ENCODE results near the gene GPR39.

Gene GPR39

DNA sequence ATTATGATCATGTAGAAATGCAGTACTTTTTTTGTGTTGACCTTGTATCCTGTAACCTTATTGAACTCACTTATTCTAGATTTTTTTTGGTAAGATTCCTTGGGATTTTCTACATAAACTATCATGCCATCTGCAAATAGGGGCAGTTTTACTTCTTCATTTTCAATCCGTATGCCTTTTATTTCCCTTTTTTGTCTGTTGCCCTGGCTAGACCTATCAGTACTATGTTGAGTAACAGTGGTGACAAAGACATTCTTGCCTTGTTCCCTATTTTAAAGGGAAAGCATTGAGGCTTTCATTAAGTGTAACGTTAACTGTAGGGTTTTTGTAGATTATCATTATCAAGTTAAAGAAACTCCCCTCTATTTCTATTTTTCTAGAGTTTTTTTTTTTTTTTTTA is 161.1 kb downstream of the GPR39 start:
- DNase-seq = no peak

DNA sequence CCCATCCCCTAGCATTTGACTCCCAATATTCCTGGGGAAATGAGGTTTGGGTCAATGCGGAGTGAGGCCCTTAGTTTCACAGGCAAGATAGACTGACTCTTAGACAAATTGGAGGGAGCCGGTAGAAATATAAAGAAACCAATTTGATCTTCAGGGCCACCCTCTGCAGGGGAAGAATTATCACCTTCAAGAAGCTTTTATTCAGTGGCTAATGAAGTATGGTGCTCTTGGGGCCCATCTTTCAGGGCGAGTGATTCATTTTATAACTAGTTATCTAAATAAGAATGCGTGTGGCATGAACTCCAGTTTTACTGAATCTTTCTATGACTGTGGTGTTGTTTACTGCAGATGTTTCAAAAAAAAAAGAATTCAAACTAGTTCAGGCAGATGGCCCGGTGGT is 165.0 kb downstream of the GPR39 start:
- DNase-seq = no peak

DNA sequence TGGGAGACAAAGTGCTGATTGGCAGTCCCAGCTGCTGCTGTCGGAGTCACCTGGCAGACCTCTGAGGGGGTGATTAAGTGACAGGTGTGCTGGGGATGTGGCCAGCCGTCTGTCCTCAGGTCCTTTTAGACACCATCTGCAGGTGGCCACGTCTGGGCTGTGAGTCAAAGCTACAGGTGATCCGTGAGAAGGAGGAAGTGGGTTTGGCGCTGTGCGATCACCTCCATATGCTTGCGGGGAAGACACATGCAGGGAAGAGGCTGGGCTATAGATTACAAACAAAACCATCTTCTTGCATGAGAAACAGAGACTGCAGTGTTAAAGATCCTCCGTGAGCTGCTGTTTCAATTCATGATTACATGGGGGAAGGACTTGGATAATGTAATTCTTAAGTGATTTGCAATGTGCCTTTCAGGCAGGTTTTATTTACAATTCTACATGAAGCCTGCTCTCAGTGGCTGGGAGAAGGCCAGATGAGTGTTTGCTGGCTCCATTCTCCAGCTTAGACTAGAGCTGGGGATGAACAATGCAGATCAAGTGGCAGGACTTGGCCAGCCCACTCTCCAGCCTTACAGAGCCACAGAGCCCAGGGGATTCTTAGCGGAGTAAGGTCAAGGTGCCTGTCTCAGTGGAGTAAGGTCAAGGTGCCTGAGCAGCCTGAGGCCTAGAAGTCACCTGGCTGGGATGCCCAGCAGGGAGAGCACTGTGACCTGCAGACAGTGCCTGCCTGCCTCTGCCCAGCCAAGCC is 165.6 kb downstream of the GPR39 start:
- peak; percentile 96 for DNase-seq

DNA sequence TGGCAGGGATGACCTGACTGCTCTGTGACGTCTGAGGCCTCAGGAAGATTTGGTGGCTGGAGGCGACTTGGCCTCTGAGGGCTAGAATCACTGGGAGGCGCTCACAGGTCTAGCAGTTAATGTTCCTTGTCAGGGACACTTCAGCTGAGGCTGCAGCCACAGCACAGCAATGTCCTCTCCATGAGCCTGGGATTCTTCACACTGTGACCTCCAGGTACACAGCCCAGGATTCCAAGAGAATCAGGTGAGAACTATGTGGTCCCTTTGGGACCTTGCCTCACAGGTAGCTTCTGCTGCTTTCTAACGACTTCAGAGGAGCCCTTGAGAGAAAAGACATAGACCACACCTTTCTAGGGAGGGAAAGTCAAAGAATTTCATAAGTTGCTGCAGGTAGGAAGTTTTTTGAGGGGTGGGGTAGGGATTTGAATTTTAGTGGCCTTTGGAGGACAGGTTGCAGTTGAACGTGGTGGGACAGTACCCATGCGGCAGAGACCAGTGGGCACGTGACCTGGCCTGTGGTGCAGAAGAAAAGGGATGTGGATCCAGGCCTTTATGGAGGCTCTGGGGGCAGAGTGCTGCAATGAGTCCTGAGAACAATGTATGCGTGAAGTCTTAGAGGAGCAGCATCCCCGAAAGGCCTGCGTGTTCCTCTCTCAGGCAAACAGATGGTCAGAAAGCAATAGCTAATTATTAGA is 167.2 kb downstream of the GPR39 start:
- DNase-seq = no peak

DNA sequence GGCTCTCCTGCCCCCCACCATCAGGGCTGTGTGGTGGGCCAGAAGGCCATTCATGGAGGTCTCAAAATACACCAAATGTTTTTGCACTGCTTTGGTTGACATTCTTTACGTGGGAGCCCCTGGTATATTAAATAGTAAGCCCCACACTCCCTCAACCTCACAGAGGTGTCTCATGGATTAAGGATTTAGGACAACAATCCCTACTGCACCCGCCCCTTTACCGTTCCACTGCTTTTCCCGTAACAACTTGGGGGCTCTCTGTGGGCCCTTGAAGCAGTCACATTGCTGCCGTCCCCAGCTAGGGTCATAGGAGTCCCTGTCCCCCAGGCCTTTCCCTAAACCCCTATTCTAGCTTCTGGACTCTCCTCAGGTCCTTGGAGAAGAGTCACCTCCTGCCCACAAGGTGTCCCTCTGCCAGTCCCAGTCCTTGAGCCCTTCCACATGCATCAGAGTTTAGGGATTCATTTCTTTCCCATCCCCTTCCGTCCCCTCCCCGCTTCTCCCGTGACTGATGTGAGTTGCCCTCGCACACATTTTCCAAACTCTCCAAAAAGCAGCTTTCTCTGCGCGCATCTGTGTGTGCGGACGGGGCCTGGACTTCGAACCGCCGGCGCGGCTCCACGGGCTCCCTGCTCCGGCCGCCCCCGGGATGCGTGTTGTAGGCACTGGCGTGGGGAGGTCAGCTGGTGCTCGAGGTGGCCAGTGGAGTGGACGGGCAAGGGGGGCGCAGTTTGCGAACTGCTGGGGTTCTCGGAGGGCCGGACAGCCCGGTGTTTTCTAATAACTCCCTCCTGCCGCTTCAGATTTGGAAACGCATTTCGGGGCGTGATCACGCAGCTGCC is 168.6 kb downstream of the GPR39 start:
- no peak for DNase-seq

DNA sequence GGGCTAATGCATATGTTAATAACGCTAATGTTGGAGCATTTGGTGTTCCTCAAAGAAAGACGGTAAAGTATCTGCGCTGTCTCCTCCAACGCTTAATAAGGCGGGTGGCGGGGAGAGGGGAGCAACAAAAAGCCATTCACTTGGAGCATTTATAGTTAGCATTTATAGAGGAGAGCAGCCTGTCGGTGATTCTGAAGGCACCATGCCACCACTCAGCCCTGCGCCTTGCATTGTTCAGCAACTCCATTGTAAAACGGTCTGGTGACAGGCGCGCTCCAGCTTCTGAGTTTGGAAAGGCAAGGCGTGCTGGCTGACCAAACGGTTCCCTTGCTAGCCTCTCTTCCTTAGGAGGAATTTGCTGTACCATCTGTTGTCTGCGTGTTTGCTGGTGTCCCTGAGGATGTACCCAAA is 169.5 kb downstream of the GPR39 start:
- no peak for DNase-seq

DNA sequence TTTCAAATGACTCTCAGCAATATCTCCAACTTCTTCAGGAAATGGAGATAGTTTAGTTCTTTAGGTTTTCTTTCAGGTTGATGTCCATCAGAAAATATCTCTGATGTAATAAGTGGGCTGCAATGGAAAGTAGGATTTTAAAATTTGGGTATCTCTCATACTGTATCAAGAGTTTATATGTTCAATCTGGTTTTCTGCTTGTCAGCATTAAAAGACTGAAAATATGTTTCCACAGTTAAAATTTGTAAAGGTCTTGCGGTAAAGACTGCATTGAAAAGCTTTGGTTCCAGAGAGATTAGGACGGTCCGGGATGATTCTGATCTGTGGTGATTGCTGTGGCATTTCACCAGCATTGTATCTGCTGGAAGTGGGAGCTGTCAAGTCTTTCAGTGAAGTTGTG is 170.2 kb downstream of the GPR39 start:
- no peak for DNase-seq

DNA sequence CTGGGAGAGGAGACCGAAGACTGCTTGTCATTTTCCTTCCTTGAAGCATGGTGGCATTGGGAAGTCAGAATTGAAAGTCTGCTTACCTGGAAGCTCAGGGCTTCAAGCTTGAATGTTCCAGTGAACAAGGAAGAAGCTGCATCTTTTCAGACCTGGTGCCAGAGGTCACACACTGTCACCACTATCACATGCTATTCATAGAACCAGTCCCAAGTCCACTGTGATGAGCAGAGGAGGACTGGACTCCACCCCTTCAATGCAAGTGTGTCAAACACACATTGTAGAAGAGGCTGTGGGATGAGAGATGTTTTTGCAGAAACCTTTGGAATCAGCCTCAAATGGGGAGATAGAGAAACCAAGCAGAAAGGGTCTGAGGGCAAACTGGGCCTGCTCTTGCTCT is 172.0 kb downstream of the GPR39 start:
- no peak for DNase-seq

DNA sequence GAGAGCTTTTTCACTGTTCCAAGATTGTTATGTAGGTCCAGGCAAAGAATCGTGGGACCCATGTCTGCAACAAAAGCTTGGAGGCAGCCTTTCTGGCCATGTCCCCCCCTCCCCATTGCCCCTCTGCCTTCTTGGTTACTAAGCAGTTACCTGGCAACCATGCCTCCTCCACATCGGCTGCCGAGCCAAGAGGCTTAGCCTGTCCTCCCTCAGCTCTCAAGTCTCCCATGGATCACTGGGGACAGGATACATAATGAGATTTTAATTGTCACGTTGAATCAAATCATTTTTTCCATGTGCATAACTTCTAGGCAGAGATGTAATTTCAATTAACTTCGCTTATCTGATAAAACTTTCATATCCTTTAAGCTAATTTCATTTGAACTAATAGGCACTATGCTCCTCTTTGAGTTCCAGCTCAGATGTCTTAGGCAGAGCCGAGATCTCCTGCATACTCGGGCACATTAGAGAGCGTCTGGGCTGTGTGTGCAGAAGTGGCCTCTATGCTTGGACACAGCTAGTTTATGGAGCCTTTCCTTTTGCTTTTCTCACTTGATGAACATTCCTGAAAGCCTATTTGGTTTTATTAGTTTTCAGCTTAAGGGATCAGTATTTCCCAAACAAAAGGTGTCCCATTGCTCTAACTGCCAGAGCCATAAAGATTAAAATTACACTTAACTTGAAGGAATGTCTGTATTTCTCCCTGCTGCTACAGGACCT is 172.7 kb downstream of the GPR39 start:
- no peak for DNase-seq

DNA sequence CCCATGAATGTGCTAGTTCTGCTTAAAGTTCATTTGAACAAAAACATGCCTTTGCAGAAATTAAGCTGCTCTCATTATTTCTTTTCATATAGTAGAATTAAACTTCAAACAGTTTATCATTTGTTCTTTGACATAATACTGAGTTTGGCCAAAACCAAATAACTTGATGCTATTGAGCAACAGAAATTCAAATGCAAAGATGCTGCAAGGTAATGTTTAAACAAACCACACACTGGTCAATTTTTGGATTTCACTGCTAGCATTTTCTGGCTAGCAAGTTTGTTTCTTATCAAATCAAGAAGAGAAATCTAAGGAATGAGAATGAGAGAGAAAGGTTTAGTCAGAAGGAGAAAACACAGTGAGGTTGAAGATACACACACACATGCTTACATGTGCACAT is 173.4 kb downstream of the GPR39 start:
- no peak for DNase-seq

DNA sequence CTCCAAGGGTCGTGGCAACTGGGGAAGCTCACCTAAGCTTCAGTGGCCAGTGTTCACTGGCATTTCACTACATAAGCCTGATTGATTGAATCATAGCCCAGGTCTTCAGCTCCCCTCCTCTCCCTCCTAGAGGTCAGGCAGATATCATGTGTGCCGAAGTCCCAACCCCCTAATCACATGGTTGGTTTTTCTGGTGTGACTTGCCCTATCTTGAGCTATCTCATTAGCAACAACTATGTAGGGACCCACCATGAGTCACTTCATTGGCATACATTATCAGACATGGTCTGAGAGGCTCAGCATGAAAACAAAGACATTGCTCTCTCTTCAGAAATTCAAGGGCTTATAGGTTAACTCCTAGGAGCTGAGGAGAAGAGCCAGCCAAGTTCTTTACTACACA is 176.6 kb downstream of the GPR39 start:
- DNase-seq = no peak

DNA sequence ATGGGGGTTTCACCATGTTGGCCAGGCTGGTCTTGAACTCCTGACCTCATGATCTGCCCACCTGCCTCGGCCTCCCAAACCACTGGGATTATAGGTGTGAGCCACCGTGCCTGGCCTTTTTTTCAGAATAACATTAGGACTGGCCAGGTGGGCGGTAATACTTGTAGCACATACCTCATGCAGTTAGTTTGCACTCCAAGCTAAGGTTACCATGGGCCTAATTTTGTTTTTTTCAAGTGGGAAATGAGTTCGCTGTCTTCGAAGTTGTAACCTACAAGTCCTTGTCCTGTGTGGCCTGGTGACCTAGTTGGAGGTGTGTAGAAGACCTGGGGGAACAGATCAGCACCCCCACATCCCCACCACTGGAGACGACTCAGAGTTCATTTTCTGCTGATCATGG is 178.6 kb downstream of the GPR39 start:
- no peak for DNase-seq

DNA sequence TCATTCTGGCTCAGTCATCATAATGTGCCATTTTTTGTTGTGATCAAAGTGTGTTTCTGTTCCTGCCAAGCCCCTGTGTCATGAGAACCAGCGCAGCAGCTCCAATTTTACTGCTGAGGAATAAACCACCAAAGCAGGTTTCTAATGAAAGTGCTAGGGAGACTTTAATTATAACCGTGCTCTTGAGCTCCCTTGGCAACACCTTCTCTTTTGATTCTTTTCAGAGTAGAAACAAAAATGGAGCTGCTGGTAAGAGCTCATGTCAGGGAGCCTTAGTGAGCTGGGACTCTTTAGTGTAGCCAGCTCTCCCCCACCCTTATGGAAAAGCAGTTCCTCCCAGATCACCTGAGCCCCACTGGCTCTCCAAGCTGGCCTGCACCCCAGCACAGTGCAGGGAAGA is 179.1 kb downstream of the GPR39 start:
- DNase-seq = no peak

DNA sequence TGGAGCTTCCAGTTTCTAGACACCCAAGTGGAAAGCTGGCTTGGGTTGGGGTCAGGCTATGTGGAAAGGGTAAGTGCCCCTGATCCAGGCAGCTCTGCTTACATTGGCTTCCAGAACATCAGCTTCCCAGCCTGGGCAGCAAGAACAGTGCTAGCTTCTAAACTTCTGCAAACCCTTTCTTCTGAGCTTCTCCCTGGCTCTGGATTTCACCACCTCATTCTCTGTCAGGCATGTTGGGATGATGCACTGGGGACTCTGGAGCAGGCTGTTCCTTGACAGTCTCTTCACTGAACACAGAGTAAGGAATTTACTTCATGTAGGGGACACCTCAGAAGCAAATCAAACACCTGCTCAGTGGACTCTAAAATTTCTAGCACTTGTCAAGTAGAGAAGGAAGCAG is 180.6 kb downstream of the GPR39 start:
- DNase-seq = no peak

DNA sequence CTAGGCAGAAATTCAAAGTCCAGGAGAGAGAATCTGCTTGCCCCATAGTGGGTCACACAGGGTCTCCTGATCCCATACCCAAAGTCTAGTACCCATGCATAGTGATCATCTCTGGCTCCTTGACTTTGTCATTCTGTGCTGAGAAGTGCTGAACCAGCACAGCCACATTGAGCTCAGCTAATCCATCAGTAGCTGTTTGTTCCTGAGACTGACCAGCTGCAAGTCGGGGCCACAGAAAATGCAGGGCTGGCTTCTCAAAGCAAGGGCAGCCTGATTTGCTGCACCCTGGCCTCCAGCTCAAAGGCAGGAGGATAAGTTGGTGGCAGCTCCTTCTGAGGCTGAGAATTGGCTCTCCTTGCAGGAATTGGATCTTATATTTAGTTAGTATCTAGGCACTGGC is 181.2 kb downstream of the GPR39 start:
- DNase-seq = no peak

DNA sequence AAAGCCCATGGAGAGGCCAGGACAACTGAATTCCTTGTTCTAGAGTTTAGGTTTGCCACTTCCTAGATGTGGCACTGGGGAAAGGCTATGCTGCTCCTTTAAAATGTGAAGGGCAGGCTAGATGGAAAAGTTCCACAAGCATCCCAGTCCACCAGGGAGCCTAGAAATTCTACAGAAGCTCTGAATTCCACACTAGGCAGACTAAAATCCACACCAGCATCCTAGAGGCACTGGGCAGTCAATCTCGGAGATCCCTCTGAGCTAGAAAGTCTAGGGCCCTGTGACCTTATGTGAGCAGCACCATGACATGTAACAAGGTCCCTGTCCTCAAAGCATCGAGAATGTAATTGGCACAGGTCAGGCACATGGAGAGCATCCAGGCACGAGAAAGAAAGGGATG is 181.9 kb downstream of the GPR39 start:
- DNase-seq = no peak

DNA sequence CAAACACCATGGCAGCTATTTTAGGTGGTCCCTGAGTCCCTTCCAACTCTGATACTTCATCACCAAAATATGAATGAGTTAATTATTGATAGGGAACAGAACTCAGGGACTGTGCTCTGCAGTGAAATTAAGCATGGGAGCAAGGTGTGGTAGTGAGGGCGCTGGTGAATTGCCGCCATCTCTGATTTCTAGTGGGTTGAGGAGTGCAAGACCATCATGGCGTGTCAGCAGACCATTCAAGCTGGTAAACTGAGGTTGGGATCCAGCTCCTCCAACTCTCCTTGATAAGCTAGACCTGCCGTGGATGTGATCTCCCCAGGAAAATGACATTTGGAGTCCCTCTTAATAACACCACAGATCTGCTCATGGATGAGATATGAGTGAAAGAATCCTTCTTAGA is 183.0 kb downstream of the GPR39 start:
- DNase-seq = no peak

DNA sequence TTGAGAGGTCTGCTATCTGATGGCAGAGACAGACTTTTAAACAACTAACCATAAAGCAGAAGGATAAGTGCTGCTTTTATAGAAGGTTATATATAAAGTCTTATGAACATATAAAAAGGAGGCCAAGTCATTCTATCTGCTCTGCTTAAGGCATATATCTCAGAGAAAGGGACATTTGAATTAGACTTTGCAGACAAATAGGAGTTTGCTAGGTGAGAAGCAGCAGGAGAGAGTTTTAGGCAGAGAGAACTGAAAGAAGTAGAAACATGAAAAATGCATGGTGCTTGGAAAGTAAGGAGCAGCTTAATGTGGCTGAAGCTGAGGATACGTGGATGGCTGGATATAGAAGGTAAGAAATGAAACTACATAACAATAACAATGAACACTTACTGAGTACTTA is 188.0 kb downstream of the GPR39 start:
- no peak for DNase-seq

DNA sequence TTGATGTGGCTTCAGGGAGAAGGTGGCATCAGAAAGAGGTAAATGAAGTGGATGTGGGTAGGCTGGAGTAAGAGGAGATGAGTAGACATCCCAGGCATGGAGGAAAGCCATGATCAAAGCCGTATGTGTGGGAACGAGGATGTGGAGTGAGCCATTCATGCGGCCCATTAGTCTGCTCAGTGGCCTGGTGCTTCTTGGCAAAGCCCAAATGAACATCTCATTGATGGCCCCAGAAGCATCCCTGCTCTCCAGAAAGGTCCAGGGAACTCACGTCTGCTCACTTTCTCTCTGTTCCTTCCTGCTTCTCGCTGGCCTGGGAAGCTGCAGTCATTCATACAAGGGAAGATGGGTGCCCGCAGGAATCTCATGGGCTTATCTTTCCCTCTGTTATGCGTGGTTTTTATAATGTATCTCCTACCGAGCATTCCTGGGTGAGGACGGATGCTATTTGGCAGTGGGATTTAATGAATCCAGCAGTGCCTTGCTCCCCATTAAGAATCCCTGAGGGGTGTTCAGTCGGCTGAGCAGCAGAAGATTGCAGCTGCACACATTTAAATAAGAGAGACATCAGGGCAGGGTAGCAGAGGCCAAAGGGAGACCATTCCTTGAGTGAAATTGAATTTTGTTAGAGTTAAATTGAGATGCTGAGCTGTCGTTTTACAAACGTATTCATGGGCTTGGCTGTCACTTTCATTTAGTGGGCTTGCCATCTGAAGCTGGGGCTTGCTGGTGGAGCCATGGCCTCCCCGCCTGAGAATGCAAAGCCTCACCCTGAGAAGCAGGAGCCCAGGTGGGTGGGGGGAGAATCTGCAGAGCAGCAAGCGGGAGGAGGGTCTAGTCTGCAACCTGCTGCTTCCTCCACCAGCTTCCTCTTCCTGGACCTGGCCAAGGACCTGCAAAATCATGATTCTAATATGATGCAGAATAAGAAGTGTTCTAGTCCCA is 188.9 kb downstream of the GPR39 start:
- no peak for DNase-seq

DNA sequence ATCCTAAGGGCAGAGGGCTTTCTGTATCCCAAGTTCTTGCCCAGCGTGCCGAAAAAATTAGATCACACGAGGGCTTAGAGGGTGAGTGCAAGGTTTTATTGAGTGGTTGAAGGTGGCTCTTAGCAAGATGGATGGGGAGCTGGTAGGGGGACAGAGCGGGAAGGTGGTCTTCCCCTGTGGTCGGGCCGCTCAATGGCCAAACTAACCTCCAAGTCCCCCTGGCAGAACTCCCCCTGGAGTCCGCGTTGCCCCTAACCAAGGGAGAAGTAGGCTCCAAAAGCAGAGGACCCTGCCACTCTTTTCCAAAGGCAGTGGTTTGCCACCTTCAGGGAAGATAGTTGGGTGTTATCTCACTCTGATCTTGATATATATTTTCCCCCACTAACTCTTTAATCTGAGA is 190.0 kb downstream of the GPR39 start:
- DNase-seq = no peak

DNA sequence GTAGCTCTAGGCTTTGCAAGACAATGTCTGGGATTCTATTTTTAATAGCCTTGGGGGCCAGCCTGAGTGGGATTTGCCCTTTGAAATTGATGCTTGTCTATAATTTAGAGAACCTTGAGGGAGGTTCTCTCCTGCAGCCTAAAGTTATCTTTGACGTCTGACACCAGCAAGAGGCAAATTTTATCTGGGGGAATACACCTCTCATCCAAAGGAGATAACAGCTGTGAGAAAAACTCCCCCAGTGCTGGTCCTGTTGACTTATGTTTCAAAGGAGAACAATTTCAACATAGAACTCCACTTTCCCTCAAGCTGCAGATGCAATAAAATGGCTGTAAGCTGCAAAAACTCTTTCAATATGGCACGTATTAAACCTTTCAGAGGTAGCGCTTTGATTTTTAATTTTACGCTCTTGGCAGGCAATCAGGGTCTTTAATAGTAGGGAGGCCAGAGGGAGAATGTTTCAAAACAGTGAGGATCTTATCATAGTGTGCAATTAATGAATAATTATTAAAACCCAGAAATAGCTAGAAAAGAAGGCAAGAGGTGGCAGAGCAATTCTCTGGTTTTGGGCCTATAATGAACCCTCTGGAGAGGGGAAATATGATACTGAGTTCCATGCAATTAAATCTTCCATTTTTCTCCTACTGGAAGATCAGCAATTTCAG is 191.0 kb downstream of the GPR39 start:
- DNase-seq = no peak

DNA sequence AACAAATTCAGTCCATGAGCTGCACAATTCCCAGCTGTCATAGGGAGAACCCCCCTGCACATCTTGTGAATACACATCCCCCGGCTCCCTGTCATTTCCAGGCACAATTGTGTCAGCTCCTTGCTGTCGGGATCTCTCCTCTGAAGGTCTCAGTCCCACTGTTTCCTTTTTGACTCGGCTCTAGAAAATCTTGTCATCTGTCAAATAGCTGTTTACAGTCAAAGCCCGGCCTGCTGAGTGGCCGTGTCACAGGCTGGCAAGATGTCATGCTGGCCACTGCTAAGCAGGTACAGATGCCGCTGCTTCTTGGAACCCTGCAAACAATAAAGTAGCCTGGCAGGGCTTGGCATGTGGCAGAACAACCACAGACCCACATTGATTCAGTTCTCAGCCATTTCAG is 191.7 kb downstream of the GPR39 start:
- DNase-seq = peak; percentile 51

Measured in NCI-H510A treated with DMSO at 0.1 percent for 48 hours (cell line).